HG03442 (cell line): ENCODE data around the gene LRRC2.

Source experiments
- ATAC-seq: cut with Tn5 transposase; IDR thresholded peaks from one replicate; pipeline ENCODE4 v1.9.1; 2021; ENCODE audit warnings: mild to moderate bottlenecking, moderate library complexity; ENCODE audit not compliant: unreplicated experiment

LRRC2 gene

DNA sequence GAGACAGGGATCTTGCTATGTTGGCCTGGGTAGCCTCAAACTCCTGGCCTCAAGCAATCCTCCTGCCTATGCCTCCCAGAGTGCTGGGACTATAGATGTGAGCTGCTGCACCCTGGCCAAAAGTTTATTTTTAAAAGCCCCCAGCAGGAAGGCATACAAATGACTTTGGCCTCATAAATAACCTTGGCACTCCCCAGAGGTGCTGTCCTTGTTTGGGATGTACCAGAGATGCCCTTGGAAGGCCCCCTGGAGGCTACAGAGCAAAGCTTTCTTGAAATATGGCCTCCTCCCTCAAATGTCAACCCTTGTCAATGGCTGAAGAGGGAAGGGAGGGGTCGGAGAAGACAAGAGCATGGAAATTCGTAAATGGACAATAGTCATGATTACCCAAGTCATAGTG is 82.3 kb downstream of the LRRC2 start:
- no peak for ATAC-seq

DNA sequence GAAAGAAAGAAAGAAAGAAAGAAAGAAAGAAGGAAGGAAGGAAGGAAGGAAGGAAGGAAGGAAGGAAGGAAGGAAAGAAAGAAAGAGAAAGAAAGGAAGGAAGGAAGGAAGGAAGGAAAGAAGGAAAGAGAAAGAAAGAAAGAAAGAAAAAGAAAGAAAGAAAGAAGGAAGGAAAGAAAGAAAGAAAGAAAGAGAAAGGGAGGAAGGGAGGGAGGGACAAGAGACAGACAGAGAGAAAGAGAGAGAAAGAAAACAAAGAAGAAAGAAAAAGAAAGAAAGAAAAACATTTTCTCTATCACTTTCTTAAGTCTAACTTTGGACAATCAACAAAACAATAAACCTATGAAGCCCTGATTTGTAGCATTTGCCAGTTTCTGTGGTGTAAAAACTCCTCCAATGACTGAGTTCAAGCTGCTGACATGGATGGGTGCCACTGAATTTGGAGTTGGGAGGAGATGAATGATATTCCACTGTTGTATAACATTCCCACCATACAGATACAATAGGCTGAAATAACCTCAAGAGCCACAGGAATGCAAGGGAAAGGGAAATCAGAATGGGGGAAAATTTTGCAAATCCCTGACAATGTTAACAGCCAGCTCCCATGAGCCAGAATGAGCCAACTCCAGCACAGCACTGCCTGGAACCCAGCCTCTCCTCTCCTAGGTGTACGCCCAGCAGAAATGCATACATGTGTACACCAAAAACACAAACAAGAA is 83.3 kb downstream of the LRRC2 start:
- no peak for ATAC-seq

DNA sequence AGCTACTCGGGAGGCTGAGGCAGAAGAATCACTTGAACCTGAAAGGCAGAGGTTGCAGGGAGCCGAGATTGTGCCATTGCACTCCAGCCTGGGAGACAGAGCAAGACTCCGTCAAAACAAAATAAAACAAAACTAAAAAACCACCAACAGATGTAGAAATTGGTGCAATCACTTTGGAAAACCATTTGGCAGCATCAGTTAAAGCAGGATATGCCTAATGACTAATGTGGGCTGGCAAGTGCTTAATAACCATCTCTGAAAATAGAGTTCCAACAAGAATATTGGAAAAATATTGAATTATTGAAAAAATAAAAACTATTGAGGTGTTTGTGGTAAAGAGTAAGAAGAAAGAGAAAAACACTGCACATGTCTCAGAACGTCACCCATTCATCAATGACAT is 84.5 kb downstream of the LRRC2 start:
- no peak for ATAC-seq

DNA sequence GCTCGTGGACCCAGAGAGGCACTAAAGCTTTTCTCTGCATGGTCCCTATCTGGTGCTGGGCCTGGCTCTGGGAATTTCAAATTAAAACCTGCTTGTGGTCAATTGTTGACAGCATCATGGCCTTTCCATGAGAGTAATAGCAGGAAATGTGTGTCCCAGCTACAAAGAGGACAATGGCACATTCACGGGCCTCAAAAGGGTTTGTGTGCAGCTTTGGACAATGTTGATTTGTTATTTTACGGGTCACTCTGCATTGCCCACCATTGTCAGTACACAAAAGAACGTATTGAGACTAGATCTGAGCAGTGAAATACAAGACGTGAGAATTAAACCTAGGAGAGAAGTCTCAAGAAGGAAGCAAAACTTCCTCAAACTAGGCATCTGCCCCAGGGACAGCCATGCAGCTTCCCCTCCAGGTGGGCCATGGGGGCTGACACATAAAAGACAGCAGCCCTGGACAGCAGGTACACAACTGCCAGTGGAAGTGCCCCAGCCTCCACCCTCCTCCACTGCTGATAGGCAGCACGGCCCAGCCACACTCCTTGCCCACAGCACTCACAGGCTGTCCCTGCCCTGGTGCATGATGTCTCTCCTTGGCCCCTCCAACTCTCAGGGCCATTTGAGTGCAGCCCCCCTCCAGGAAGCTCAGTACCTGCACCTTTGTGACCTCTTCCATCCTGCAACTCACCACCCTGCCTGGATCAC is 85.5 kb downstream of the LRRC2 start:
- ATAC-seq, result no peak

DNA sequence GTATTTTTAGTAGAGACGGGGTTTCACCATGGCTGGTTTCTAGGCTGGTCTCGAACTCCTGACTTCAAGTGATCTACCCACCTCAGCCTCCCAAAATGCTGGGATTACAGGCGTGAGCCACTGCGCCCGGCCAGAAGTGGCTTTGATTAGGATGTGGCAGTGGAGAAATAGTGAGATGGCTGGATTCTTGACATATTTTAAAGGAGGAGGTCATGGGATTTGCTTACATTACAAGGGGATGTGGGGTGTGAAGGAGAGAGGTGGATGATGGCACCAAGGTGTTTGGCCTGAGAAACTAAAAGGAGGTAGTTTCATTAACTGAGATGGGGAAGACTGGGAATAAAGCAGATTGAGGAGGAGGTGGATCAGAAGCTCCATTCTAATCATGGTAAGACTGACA is 86.4 kb downstream of the LRRC2 start:
- no peak for ATAC-seq

DNA sequence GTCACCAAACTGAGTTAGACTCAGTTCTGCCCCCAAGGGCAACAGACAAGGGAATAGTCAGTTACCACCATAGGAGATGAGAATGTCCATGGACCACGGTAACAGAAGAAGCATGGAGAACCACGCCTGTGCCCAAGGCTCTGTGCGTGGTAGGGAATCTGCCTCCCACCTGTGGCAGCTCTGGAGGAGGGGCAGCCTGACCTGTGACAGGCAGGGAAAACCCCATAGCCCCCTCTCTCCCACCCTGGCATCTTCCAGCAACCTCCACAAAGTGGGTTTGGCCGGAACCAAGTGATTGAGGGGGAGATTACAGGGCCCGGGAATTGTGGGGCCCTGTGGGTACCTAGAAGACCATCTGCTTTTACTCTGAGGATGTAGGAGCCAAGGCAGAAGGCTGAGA is 87.1 kb downstream of the LRRC2 start:
- ATAC-seq, result no peak

DNA sequence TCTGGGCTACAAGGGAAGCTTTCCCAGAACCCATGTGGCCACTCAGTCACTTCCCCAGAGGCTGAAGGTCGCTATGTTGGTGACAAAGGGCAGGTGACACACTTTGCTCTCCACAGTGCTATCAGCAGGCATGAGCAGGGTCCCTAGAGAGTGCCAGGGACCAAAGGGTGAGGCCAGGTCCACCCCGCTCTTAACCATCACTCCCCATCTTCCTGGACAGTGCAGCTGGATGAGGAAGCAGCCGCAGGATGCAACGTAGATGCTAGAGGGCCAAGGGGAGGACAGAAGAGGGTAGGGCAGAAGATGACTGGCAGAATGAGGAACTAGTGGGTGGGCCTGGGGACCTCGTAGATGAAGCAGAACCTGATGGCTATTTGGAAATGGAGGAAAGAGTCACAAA is 87.8 kb downstream of the LRRC2 start:
- no peak for ATAC-seq

DNA sequence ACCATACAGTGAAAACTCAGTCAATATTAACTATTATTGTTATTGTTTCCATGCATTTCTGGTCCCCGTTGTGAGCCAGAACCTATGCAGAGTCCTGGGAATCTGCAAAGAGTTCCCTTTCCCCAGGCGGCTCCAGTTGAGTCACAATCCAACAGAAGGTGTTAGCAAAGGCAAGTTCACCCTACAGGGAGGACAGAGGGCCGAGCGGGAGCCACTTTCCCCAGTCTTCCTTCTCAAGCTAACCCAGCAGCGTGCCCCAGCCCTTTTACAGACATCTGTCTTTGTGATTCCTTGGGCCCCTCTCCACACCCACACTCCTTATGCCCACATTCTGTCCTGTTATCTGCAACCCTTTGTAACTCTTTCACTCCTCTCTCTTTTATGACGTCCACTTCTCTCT is 88.3 kb downstream of the LRRC2 start:
- ATAC-seq, result no peak

DNA sequence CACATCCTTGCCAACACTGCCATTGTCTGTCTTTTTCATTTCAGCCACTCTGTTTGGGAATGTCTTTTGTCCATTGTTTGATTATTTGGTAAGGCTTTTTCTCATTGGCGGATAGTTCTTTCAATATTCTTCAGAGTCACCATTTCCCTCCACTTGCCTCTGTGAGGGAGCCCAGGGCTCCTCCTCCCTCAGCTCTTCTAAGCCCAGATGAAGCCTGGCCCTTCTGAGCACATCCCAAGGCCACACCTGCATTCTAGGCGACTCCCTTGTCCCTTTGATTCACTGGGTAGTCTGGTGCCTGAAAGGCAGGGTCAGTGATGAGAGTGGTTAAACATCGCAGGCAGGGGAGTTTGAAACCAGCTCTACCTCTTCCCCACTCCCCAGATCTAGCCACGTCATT is 89.0 kb downstream of the LRRC2 start:
- no peak for ATAC-seq

DNA sequence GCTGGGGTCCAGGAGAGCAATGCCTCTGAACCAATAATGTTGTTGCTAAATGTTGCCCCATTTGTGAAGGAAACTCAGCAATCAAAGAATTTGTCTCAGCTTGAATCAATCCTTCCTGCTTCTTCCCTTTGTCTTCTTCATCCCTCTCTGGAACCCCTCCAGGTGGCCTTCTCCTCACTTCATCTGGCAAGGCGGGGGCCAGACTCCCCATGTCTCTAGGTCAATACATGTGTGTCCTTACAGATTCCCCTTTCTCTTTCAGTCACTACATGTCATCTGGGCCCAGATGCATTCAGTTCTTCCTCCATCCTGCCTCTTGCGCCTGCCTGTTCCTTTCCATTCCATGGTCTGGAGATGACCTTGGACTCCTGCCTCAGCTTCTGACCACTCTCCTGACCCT is 93.4 kb downstream of the LRRC2 start:
- ATAC-seq, result no peak

DNA sequence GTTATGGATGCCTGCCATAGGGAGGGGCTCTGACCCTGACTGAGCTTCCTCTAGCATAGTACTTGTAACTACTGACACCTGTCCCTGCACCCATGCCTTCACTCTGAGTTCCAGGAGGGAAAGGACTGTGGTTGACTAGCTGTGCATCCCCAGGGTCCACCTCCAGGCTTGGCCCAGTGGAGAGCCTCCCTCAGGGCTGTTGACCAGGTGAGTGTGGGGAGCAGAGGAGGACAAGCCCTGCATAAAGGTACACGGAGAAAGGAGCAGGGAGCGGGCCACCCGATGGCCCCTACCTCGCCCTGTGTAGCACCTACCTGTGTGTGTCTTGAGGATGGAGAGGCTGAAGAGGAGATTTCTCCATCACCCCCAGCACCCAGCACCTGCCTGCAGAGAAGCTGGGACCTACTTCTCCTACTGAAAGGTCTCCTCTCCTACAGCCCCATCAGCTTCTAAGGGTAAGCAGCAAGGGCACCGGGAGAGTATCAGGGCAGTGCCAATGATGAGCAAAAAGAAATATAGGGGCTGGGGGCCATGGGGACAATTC is 94.7 kb downstream of the LRRC2 start:
- ATAC-seq, result no peak

DNA sequence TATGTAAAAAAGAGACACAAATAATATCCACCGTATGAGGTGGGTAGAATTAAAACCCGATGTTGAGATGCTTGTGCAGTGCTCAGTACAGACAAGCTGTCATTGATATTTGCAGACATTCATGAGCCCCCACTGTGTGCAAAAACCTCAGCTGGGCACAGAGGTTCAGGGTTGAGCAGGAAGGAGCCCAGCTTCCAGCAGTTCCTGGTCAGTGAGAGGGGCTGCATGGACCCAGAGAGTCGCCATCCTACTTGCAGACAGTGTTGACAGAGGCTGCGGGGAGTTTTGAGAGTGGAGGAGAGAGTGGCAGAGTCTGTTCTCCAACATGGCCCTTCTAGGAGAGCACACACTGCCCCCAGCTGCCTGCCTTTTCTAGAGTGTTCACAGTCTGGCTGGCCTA is 95.3 kb downstream of the LRRC2 start:
- ATAC-seq, result no peak

DNA sequence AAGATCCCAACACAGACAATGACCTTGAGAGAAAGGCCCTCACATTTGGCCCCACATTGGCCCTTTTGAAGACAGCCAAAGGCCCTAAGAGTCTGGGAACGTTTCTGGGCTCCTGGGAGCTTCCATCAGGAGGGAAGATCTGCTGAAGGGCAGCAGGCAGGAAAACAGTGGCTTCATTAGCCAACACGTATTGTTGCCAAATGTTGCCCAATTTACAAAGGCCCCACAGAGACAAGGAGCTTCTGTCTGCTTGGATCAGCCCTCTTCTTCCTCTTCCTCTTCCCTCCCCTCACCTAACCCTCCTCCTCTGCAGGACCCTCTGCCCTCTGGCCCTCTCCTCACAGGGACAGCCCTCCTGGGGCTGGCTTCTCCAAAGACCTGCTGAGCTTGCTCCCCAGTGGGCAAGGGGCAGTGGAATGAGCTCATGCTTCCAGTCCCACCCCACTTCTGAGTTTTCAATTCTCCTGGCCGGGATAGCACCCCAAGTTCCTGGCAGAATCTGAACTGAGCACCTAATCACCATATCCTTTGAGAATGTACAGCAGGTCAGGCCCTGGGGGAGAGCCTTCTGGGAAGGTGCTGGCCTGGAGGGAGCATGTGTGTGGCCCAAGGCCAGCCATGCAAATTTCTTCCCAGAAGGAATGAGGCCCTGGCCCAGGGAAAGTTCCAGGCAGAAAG is 96.3 kb downstream of the LRRC2 start:
- ATAC-seq, result no peak

DNA sequence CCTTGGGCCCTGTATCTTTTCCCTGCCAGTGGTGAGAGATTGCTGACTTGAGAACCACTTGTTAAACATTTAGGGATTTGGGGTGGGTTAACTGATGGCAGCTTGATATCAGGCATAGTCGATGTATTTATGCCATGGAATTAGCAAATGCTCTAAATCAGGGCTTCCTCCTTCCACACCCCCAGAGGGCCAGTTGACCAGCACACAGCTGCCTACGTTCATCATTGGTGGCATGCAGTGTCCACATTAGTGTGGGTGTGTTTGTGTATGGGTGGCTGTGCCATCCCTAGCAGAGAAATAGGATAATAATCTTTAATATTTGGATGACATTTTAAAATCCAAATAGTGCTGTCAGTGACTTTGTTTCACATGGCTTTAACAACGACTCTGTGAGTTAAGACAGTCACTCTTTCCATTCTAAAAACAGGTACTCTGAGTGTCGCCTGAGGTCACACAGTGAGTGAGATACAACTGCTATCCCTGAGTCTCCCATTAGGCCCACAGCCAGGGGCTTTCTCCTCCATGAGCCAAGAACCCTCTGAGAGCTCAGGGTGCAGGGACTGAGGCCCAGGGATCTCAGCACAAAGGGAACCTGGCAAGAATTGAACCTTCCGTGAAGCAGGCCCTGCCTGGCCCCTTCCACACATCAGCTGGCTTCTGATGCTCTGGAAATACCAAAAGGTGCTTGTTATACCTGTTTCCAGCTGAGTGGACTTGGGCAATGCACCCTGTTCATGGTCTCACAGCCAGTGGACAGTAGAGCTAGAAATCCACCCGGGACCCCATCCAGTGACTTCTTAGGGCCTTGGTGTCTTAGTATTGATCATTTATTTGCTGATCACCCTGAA is 97.1 kb downstream of the LRRC2 start:
- no peak for ATAC-seq

DNA sequence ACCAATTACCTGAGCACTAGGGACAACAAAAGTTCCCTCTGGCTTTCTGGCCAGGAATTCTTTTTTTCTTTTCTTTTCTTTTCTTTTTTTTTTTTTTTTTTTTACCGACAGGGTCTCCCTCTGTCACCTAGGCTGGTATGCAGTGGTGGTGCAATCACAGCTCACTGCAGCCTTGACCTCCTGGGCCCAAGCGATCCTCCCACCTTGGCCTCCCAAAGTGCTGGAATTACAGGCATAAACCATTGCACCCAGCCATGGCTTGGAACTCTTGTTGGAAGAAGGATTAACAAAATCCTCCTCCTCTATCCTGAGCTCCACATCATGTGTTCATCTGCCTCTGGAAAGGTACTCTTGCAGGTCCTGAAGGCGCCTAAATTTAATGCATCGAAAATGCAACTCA is 98.5 kb downstream of the LRRC2 start:
- no peak for ATAC-seq

DNA sequence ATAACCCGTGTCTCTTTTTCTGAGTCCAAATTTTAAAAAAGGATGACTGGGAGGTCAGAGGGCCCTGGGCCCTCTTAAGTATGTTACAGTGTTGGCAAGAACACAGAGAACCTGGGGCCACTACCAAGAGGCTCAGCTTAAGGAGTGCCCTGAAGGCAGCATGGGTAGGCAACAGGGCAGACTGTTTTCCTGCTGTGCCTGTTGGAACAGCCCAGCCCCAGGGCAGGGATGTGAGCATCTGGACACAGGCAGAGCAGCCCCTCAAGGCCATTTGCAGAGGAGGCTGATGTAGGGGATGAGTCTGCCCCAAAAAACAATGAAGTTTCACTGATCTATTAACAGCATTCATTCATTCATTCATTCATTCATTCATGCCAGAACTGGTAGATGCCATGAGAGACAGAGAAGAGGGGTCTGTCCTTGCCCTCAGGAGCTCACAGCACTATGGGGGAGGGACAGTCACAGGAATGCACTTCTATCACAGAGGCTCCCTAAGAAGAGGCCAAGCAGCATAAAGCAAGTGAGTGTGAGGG is 99.2 kb downstream of the LRRC2 start:
- ATAC-seq, result no peak

DNA sequence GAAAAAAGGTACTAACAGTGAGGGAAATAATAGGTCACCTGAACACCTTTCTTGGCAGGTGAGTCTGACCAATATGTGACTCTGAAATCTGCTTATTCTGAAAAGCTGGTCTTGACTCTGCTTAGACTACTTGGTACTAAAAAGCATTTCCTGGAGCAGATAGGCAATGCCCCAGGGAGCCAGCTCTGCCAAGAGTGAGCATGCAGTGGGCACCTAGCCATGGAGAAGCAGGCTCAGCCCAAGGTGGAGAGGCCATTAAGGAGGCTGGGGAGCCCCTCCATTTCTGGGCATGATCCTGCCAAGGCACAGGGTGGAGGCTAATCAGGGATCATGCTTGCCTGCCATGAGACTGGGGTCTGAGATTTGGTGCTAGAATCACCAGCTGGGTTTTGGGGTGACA is 99.8 kb downstream of the LRRC2 start:
- ATAC-seq, result no peak
